ENCODE results near the gene SNRPA.

The SNRPA gene

GRCh38 chr19:40800997-40801377 is 50.0 kb downstream of the SNRPA start:
- TF ChIP-seq CEBPB (IDR thresholded peaks at IDR 0.05) (no peak), TAF1 (IDR thresholded peaks at IDR 0.05; ENCODE audit: low read depth) (no peak), EGR1 (IDR thresholded peaks at IDR 0.05) (no peak), REST (IDR thresholded peaks at IDR 0.05; ENCODE audit: low read depth) (no peak), TEAD4 (IDR thresholded peaks at IDR 0.05) (no peak), MAX (IDR thresholded peaks at IDR 0.05) (no peak), TCF12 (IDR thresholded peaks at IDR 0.05; ENCODE audit: low read depth) (no peak), USF1 (IDR thresholded peaks at IDR 0.05) (no peak), YY1 (IDR thresholded peaks at IDR 0.05; ENCODE audit: low read depth) (no peak), FOXM1 (IDR thresholded peaks at IDR 0.05; ENCODE audit: borderline replicate concordance, low read depth) (no peak), CREB1 (IDR thresholded peaks at IDR 0.05; ENCODE audit: low read depth) (no peak), NFIC (IDR thresholded peaks at IDR 0.05) (no peak), RAD21 (IDR thresholded peaks at IDR 0.05; ENCODE audit: low read depth) (no peak), EP300 (IDR thresholded peaks at IDR 0.05; ENCODE audit: borderline replicate concordance) (no peak), ZBTB7A (IDR thresholded peaks at IDR 0.05; ENCODE audit: low read depth) (no peak)

- TF ChIP-seq YY1 (IDR thresholded peaks at IDR 0.05; ENCODE audit: low read depth) (no peak), EP300 (IDR thresholded peaks at IDR 0.05; ENCODE audit: borderline replicate concordance) (no peak), CREB1 (IDR thresholded peaks at IDR 0.05; ENCODE audit: low read depth) (no peak), ZBTB7A (IDR thresholded peaks at IDR 0.05; ENCODE audit: low read depth) (no peak), CEBPB (IDR thresholded peaks at IDR 0.05) (no peak), TAF1 (IDR thresholded peaks at IDR 0.05; ENCODE audit: low read depth) (no peak), TCF12 (IDR thresholded peaks at IDR 0.05; ENCODE audit: low read depth) (no peak), FOXM1 (IDR thresholded peaks at IDR 0.05; ENCODE audit: borderline replicate concordance, low read depth) (no peak), USF1 (IDR thresholded peaks at IDR 0.05) (no peak), MAX (IDR thresholded peaks at IDR 0.05) (no peak)
These were observed 50.7 kb downstream of the SNRPA start for GRCh38 chr19:40801426-40802299.

- TF ChIP-seq TEAD4 (IDR thresholded peaks at IDR 0.05), result no peak
- TF ChIP-seq EGR1 (IDR thresholded peaks at IDR 0.05), result no peak
- no peak for TF ChIP-seq CREB1 (IDR thresholded peaks at IDR 0.05; ENCODE audit: low read depth)
- TF ChIP-seq CEBPB (IDR thresholded peaks at IDR 0.05), result no peak
- TF ChIP-seq FOXM1 (IDR thresholded peaks at IDR 0.05; ENCODE audit: borderline replicate concordance, low read depth), result no peak
These were observed 51.5 kb downstream of the SNRPA start for GRCh38 chr19:40802300-40803169.

GRCh38 chr19:40803170-40803856 is 52.3 kb downstream of the SNRPA start:
- TF ChIP-seq NFIC (IDR thresholded peaks at IDR 0.05), result no peak
- TF ChIP-seq TAF1 (IDR thresholded peaks at IDR 0.05; ENCODE audit: low read depth), result no peak
- no peak for TF ChIP-seq FOXM1 (IDR thresholded peaks at IDR 0.05; ENCODE audit: borderline replicate concordance, low read depth)
- TF ChIP-seq CREB1 (IDR thresholded peaks at IDR 0.05; ENCODE audit: low read depth), result no peak
- no peak for TF ChIP-seq TEAD4 (IDR thresholded peaks at IDR 0.05)
- TF ChIP-seq CEBPB (IDR thresholded peaks at IDR 0.05), result no peak
- TF ChIP-seq RAD21 (IDR thresholded peaks at IDR 0.05; ENCODE audit: low read depth), result no peak
- TF ChIP-seq EP300 (IDR thresholded peaks at IDR 0.05; ENCODE audit: borderline replicate concordance), result no peak
- no peak for TF ChIP-seq TCF12 (IDR thresholded peaks at IDR 0.05; ENCODE audit: low read depth)
- no peak for TF ChIP-seq REST (IDR thresholded peaks at IDR 0.05; ENCODE audit: low read depth)
- no peak for TF ChIP-seq YY1 (IDR thresholded peaks at IDR 0.05; ENCODE audit: low read depth)
- TF ChIP-seq EGR1 (IDR thresholded peaks at IDR 0.05), result no peak
- TF ChIP-seq MAX (IDR thresholded peaks at IDR 0.05), result no peak
- no peak for TF ChIP-seq ZBTB7A (IDR thresholded peaks at IDR 0.05; ENCODE audit: low read depth)
- no peak for TF ChIP-seq USF1 (IDR thresholded peaks at IDR 0.05)

Measured in Ishikawa (cell line).